ENCODE measurements around the gene MBD1.
A peak's percentile ranks its signal among the peaks of the same experiment; 100 is the strongest.
"Not testable (repeated sequence)": the region's sequence is repeated elsewhere in the genome, so short reads cannot be mapped to it uniquely, and the experiment has no call there.

MBD1 gene

DNA sequence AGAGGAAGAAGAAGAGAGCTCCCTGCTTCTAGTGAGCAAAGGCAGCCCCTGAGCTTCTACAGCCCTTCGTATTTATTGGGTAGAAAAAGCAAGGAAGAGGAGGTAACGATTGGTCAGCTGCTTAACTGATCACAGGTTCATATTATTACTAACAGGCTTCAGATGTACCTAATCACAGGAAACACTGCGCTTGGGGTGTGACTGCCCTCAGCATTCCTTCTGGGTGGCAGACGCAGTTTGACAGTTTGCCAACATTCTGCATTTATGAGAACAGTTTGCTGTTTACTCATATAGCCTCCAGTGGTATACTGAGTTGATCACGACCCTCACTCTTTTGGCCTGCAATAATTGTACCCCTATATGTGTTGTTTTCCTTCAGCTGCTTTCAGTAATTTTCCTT lies 27.5 kb upstream of the MBD1 start:
- not testable (repeated sequence) for H3K27ac ChIP-seq (ENCODE audit: low read depth, low read length); H3K9ac ChIP-seq (ENCODE audit: low read length); H3K4me3 ChIP-seq (ENCODE audit: low read depth in 1 of 2, low read length in 2 of 2); H3K27me3 ChIP-seq (ENCODE audit: control insufficient read depth in 1 of 2, insufficient read depth in 2 of 2, low read length in 2 of 2); H3K4me1 ChIP-seq (ENCODE audit: insufficient read depth, low read length); H3K36me3 ChIP-seq (ENCODE audit: insufficient read depth, low read length); H3K9me3 ChIP-seq (ENCODE audit: low read length)

DNA sequence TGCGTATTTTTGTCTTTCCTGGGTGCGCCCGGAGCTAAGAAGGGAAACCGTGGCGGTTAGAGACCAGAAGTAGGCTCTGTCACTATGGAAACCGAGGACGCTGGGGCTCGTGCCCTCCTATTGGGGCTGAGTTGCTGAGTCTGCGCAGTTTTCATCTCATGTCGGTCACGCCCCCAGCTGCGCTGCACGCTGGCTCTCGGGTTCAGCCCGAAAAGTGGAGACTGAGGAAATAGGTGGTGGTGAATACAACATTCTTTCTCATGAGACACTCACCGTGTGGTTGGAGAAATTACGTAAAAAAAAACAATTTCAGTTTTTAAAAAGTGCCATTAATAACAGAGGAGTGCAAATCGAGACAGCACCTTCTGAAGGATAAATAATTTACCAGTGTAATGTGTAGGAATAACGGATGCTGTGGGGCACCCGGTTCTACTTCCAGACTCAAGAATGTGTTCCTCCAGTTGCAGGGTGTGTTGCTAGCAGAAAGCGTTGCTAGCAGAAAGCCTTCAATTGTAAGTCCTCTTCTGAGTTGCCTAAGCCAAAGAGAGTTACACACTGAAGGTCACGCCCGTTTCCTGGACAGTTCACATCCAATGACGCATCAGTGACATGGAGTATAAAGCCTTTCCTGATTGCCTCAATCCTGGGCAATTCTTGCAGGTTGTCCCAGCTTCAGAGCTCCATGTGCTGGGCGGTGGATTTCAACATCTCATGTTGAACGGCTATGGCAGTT lies 26.6 kb upstream of the MBD1 start:
- no peak overlapping the region for H3K9ac ChIP-seq (ENCODE audit: low read length)
- H3K27me3 ChIP-seq (ENCODE audit: control insufficient read depth in 1 of 2, insufficient read depth in 2 of 2, low read length in 2 of 2), result no peaks in the 10 kb centered on the region
- H3K36me3 ChIP-seq (ENCODE audit: insufficient read depth, low read length), result no peaks in the 10 kb centered on the region
- H3K4me3 ChIP-seq (ENCODE audit: low read depth in 1 of 2, low read length in 2 of 2), result peak overlapping the region; percentile 37 to 61
- H3K27ac ChIP-seq (ENCODE audit: low read depth, low read length), result no peak overlapping the region
- peaks cover 6% of the 10 kb centered on the region for H3K4me1 ChIP-seq (ENCODE audit: insufficient read depth, low read length)
- no peaks in the 10 kb centered on the region for H3K9me3 ChIP-seq (ENCODE audit: low read length)

DNA sequence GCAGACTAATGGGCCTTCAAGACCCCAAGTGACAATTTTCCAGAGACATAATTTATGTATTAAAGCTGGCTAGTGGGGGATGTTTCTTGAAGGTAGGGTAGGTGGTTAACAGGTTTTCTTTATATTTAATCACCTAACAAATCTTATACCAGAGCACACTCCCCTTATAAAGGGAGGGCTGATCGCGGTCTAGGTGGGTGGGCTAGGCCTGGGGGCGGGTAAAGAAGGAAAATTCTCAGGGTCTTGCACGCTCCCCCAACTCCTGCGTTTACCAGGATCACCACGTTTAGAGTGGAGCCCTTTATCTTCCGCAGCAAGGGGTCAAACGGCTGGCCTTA lies 26.0 kb upstream of the MBD1 start:
- Histone ChIP-seq H3K4me3 (ENCODE audit: low read depth in 1 of 2, low read length in 2 of 2) (peak overlapping the region; percentile 37 to 61), H3K27ac (ENCODE audit: low read depth, low read length) (no peak overlapping the region), H3K36me3 (ENCODE audit: insufficient read depth, low read length) (no peaks in the 10 kb centered on the region), H3K9ac (ENCODE audit: low read length) (no peak overlapping the region), H3K27me3 (ENCODE audit: control insufficient read depth in 1 of 2, insufficient read depth in 2 of 2, low read length in 2 of 2) (no peaks in the 10 kb centered on the region), H3K9me3 (ENCODE audit: low read length) (no peaks in the 10 kb centered on the region), H3K4me1 (ENCODE audit: insufficient read depth, low read length) (peaks cover 6% of the 10 kb centered on the region)

DNA sequence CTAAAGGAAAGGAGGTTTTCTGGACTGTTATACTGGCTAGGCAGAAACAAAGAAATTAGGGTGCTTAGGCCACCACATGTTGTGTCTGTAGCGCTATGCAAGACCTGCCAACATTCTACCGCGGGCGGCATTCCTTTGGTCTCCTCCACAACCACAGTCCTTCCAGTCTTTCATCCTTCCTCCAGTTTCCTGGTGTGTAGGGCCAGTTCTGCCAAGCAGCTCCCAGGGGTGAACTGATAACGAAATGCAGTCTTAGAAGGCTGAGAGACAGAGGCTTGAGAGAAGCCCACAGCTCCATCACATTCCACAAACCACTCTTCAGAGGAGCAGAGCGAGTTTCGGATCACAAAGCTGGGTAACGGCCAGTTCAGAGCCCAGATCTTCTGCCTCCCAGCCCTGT lies 25.6 kb upstream of the MBD1 start:
- H3K27me3 ChIP-seq (ENCODE audit: control insufficient read depth in 1 of 2, insufficient read depth in 2 of 2, low read length in 2 of 2), result no peaks in the 10 kb centered on the region
- H3K36me3 ChIP-seq (ENCODE audit: insufficient read depth, low read length), result no peaks in the 10 kb centered on the region
- peak overlapping the region in 1 of 2 donors; percentile 61 for H3K4me3 ChIP-seq (ENCODE audit: low read depth in 1 of 2, low read length in 2 of 2)
- H3K4me1 ChIP-seq (ENCODE audit: insufficient read depth, low read length), result peaks cover 6% of the 10 kb centered on the region
- H3K27ac ChIP-seq (ENCODE audit: low read depth, low read length), result no peak overlapping the region
- H3K9ac ChIP-seq (ENCODE audit: low read length), result no peak overlapping the region
- no peaks in the 10 kb centered on the region for H3K9me3 ChIP-seq (ENCODE audit: low read length)

DNA sequence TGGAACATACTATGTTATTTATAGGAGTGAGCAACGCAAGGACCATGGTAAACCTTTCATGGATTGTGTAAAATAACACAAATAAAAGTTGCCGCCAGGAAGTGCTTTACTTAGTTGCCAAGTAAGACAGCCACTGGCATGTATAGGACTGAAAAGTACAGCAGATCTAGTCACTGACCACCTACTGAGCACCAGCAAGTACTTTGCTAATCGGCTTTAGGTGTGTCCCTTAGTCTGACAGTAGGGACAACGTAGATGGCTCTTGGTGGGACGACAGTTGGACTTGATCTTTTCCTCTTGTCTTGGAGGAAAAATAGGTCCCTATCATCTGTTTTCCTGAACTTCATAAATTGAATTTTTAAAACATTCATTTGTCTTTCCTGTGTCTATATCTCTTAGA lies 19.8 kb upstream of the MBD1 start:
- Histone ChIP-seq H3K9me3 (ENCODE audit: low read length) (no peaks in the 10 kb centered on the region), H3K9ac (ENCODE audit: low read length) (no peak overlapping the region), H3K27ac (ENCODE audit: low read depth, low read length) (no peak overlapping the region), H3K27me3 (ENCODE audit: control insufficient read depth in 1 of 2, insufficient read depth in 2 of 2, low read length in 2 of 2) (peaks cover 0 to 10% of the 10 kb centered on the region in 2 donors), H3K4me1 (ENCODE audit: insufficient read depth, low read length) (no peaks in the 10 kb centered on the region), H3K4me3 (ENCODE audit: low read depth in 1 of 2, low read length in 2 of 2) (no peak overlapping the region), H3K36me3 (ENCODE audit: insufficient read depth, low read length) (no peaks in the 10 kb centered on the region)

DNA sequence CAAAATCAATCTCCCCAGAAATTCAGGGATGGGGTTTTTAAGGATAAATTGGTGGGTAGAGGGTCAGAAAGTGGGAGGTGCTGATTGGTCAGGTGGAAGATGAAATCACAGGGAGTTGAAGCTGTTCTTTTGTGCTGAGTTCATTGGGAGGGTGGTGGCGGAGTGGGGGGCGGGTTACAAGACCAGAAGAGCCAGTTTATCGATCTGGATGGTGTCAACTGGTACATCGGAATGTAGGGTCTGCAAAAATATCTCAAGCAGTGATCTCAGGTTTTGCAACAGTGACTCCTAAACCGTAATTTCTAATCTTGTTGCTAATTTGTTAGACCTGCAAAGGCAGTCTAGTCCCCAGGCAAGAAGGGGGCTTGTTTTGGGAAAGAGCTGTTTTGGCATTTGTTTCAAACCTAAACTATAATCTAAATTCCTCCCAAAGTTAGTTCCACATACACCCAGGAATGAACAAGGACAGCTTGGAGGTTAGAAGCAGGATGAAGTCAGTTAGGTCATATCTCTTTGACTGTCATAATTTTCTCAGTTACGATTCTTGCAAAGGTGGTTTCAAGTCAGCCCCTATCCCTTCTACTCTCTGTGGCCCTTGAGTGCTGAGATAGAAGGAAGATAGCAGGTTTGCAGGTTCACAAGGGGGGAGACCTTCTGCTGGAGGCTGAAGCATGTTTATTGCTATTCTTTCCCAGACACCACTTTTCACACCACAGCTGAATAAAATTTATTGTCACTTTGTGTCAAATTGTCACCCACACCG lies 18.5 kb upstream of the MBD1 start:
- peaks cover 0 to 10% of the 10 kb centered on the region in 2 donors for H3K27me3 ChIP-seq (ENCODE audit: control insufficient read depth in 1 of 2, insufficient read depth in 2 of 2, low read length in 2 of 2)

DNA sequence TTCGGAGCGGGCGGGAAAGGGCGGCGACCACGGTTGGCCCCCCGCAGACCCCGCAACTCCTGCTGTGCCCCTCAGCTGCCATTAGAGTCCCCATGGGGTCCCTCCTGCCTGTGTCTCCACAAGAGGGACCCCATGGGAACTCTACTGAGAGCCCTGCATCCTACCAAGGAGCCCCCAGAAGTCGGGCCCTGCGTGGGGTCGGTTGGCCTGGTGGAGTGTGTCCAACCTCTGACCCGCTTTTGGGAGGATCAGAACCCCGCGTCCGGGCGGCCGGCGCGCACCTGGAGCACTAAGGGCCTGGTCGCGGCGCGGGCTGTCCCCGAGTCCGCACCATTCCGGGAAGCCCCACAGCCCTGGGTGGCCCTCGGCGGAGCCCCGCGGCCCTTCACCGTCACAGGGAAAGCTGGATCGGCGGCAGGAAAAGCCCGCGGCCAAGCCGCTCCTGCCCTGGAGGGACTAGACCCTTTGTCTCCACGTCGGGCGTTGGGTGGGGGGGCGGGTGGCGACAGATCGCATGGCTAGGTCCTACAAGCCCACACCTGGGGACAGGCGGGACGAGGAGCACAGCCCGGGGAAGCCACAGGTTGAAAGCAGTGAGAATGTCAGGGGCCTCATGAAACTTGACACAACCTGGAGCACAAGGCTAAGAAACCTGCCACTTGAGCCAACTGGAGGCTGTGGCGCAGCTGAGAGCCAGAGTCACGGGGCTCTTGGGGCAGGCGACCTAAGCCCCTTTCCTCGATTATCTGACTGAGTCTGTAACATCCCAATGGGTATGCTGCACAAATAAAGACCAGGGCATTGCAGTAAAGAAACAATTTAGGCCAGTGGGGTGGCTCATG lies 17.3 kb upstream of the MBD1 start:
- H3K4me3 ChIP-seq (ENCODE audit: low read depth in 1 of 2, low read length in 2 of 2), result peak overlapping the region in 1 of 2 donors; percentile 84
- no peak overlapping the region for H3K27ac ChIP-seq (ENCODE audit: low read depth, low read length)
- no peaks in the 10 kb centered on the region for H3K4me1 ChIP-seq (ENCODE audit: insufficient read depth, low read length)
- H3K9ac ChIP-seq (ENCODE audit: low read length), result no peak overlapping the region
- peaks cover 0 to 10% of the 10 kb centered on the region in 2 donors for H3K27me3 ChIP-seq (ENCODE audit: control insufficient read depth in 1 of 2, insufficient read depth in 2 of 2, low read length in 2 of 2)
- H3K36me3 ChIP-seq (ENCODE audit: insufficient read depth, low read length), result no peaks in the 10 kb centered on the region
- H3K9me3 ChIP-seq (ENCODE audit: low read length), result no peaks in the 10 kb centered on the region

More for the DNA sequence above, 18.5 kb upstream of the MBD1 start:
- Histone ChIP-seq H3K27ac (ENCODE audit: low read depth, low read length) (no peak overlapping the region), H3K9me3 (ENCODE audit: low read length) (no peaks in the 10 kb centered on the region), H3K4me3 (ENCODE audit: low read depth in 1 of 2, low read length in 2 of 2) (no peak overlapping the region), H3K4me1 (ENCODE audit: insufficient read depth, low read length) (no peaks in the 10 kb centered on the region), H3K36me3 (ENCODE audit: insufficient read depth, low read length) (no peaks in the 10 kb centered on the region), H3K9ac (ENCODE audit: low read length) (no peak overlapping the region)

DNA sequence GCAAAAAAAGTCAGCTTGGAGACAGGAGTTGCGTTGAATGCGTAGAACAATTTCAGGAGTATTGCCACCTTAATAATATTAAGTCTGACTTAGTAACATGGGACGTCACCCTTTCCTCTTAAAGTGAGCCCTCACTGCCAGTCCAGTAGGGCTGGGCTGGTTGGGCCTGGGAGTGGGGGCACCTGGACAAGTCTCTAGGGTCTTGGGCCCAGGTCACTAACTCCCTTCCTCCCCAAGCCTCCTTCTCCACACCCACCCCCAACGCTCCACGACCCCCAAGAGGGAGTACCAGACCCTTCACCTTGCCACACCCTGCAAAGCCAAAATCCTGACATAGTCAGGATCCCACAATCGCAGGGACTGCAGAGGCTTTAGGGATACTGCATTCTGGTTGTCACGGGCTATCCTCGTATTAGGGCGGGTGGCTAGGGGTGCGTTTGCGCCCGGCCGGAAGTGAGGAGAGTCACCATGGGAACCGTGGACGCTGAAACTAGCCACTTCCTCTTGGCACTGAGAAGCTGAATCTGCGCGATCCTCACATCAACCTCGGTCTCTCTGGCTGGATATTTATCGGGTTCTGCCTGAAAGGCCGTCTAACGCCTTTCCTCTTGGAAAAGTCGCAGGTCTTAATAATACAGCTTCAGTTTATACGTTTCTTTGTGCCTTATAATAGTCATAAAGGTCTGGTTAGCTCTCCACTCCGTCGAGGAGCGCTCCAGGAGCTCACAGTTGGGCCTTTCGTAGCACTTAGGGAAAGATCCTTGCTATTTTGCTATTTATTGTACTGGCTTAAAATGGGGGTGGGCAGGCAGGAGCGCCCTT lies 16.5 kb upstream of the MBD1 start:
- H3K27me3 ChIP-seq (ENCODE audit: control insufficient read depth in 1 of 2, insufficient read depth in 2 of 2, low read length in 2 of 2), result peaks cover 0 to 10% of the 10 kb centered on the region in 2 donors
- no peaks in the 10 kb centered on the region for H3K36me3 ChIP-seq (ENCODE audit: insufficient read depth, low read length)
- H3K27ac ChIP-seq (ENCODE audit: low read depth, low read length), result no peak overlapping the region
- peak overlapping the region in 1 of 2 donors; percentile 84 for H3K4me3 ChIP-seq (ENCODE audit: low read depth in 1 of 2, low read length in 2 of 2)
- H3K9ac ChIP-seq (ENCODE audit: low read length), result no peak overlapping the region
- no peaks in the 10 kb centered on the region for H3K9me3 ChIP-seq (ENCODE audit: low read length)
- no peaks in the 10 kb centered on the region for H3K4me1 ChIP-seq (ENCODE audit: insufficient read depth, low read length)

DNA sequence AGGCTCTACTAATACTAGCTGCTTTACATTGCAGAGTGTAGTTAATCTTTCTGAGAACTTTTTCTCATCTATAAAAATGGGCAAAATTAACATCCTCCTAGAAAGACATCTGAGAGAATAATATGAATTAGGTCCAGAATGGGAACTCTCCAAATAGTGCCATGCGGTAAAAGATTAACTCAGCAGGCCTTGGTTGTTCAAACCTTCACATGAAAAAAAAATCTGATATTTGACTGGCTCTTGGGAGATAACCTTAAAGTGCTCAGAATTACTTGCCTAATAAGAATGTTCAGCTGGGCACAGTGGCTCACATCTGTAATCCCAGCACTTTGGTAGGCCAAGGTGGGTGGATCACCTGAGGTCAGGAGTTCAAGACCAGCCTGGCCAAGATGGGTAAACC lies 11.7 kb upstream of the MBD1 start:
- Histone ChIP-seq H3K27me3 (ENCODE audit: control insufficient read depth in 1 of 2, insufficient read depth in 2 of 2, low read length in 2 of 2) (no peaks in the 10 kb centered on the region), H3K9me3 (ENCODE audit: low read length) (no peaks in the 10 kb centered on the region)

DNA sequence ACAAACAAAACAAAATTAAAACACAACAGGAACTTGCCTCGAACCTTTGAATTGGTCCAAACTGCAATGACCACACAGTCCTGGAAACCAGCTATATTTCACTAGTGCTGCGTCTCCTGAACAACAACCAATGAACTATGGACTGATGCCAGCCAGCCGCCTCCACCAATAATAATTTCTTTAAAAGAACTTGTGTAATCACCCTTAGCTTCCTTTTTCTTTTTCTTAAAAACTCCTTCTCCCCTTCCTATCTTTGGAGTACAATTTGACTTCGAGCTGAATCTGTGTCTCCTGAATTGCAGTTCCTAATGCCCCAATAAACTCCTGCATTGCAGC lies 7.8 kb upstream of the MBD1 start:
- Histone ChIP-seq H3K27me3 (ENCODE audit: control insufficient read depth in 1 of 2, insufficient read depth in 2 of 2, low read length in 2 of 2) (no peaks in the 10 kb centered on the region), H3K4me3 (ENCODE audit: low read depth in 1 of 2, low read length in 2 of 2) (no peak overlapping the region), H3K27ac (ENCODE audit: low read depth, low read length) (no peak overlapping the region), H3K4me1 (ENCODE audit: insufficient read depth, low read length) (no peaks in the 10 kb centered on the region), H3K9me3 (ENCODE audit: low read length) (no peaks in the 10 kb centered on the region), H3K9ac (ENCODE audit: low read length) (no peak overlapping the region), H3K36me3 (ENCODE audit: insufficient read depth, low read length) (peaks cover 3% of the 10 kb centered on the region)

More for the DNA sequence above, 11.7 kb upstream of the MBD1 start:
- H3K36me3 ChIP-seq (ENCODE audit: insufficient read depth, low read length), result no peaks in the 10 kb centered on the region
- no peaks in the 10 kb centered on the region for H3K4me1 ChIP-seq (ENCODE audit: insufficient read depth, low read length)
- H3K27ac ChIP-seq (ENCODE audit: low read depth, low read length), result no peak overlapping the region
- H3K9ac ChIP-seq (ENCODE audit: low read length), result no peak overlapping the region
- no peak overlapping the region for H3K4me3 ChIP-seq (ENCODE audit: low read depth in 1 of 2, low read length in 2 of 2)

Measured in muscle layer of colon (tissue), 2 donors.